GM18498 (cell line): ENCODE data around the gene KRT40.
"Not testable (repeated sequence)": the region's sequence is repeated elsewhere in the genome, so short reads cannot be mapped to it uniquely, and the experiment has no call there.

Experiments used
- ATAC-seq: cut with Tn5 transposase; IDR thresholded peaks from one replicate; pipeline ENCODE4 v1.9.1; 2021; ENCODE audit warnings: mild to moderate bottlenecking, moderate library complexity; ENCODE audit not compliant: unreplicated experiment

The KRT40 gene

GRCh38 chr17:40984226-40984625, at the start of gene KRT40:
Gene KRT40 (minus strand): TSS chr17:40984326. CDS start chr17:40984273, 53 bp downstream.
- ATAC-seq: no peak

DNA sequence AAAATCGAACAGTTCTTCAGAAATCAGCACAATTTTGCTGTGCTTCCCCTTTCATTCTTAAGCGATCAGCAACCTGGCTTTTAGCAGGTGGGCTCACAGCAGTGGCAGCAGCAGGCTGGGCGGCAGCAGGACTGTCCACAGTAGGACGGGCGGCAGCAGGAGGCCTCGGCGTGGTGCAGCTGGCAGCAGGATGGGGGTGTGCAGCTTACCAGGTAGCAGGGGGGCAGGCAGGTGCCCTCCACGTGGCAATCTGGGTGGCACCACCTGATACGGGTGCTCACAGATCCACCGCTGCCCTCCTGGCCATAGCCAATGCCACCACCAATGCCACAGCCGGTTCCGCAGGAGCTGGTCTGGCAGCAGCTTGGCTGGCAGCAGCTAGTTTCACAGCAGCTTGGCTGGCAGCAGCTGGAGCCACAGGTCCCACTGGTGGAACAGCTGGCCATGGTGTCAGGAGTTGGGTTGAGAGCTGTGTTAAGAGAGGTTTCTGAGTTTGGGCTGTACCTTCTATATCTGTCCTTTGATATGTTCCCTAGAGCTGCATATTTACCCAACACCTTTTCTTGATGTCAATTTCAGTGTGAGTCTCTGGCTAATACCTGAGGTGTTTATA, 45.6 kb upstream of the KRT40 start, which contains the start of gene KRTAP1-4:
Gene KRTAP1-4, minus strand, starts transcription at position 563 of the 613 bp plus-strand sequence. Its CDS starts 117 bp downstream, at position 446.
- ATAC-seq: no peak

- no peak for ATAC-seq
These were observed 42.8 kb upstream of the KRT40 start, which contains the start of gene KRTAP1-5 for GRCh38 chr17:41026715-41027471. Gene KRTAP1-5 (minus strand): TSS chr17:41027208. CDS start chr17:41027155, 53 bp downstream.

DNA sequence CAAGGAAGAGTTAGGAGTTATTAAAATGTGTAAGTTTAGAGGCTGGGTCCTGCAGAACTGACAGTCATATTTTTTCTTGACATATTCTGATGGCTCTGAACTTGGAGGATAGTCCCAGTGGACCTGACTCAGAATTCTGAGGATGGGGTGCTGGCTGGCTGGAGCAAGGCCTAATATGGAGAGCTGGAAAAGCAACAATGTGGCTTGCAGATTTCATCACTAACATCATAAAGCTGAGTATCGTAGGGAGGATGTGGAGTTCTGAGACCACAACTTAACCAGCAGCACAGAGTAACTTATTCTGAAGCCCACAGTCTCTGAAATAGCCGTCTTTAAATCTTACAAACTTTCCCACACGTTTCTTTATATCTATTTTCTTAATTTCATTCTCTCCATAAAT, 40.6 kb upstream of the KRT40 start:
- ATAC-seq: no peak

GRCh38 chr17:41020336-41020735, 36.2 kb upstream of the KRT40 start:
- ATAC-seq: no peak

DNA sequence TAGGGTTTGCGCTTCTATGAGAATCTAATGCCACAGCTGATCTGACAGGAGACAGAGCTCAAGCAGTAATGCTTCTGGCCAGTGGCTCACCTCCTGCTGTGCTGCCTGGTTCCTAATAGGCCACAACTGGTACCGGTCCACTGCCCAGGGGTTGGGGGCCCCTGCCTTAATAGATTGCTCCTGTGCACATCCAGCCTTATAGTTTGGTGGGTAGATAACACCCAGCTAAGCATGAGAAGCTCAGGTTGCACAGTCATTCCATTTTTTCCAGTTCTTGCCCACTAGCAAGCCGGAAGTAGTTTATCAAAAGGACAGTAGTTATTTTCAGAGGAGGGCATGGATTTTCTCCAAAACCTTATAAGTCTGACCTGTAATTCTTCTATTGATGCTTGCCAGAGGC, 35.3 kb upstream of the KRT40 start:
- no peak for ATAC-seq

DNA sequence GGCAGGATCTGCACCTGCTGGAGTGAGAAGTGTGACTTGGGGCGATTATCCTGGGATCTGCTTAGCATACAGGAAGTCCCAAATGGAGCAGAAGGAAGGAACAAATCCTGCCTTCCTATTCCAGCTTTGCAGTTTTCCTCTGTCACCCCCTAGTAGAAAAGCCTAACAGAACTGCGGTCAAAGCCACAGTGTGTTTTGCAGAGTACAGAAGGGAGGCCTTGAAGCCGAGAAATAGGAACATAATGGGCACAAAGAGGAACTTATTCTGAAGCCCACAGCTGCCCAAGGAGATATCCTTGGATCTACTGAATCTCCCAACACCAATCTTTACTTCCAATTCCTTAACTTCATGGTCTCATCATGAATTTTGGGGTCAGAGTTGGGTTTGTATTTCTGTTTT, 34.4 kb upstream of the KRT40 start:
- no peak for ATAC-seq

DNA sequence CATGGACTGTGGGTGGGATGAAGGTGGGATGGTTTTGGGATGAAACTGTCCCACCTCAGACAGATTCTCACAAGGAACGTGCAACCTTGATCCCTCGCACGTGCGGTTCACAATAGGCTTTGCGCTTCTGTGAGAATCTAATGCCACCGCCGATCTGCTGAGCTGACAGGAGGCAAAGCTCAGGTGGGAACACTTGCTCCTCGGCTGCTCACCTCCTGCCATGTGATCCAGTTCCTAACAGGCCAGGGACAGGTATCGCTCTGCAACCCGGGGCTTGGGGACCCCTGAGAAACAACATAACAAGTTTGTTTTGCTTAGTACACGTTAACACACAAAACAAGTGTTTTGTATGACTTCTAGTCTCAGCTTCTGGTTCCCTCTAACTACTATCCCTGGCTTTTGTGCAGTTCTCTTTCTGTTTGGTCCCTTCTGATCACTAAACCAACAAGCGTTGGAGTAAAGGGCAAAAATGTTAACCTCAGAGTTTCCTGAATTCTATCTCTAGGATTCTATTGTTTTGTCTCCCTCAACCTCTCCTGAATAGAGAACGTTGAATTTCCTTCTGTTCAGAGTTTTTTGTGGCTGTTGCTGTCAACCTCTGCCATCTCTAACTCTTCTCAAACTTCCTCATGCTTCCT, 32.6 kb upstream of the KRT40 start:
- ATAC-seq: no peak

GRCh38 chr17:41015454-41015853, 31.3 kb upstream of the KRT40 start:
- no peak for ATAC-seq

GRCh38 chr17:41013606-41014005, 29.5 kb upstream of the KRT40 start:
- no peak for ATAC-seq

- ATAC-seq: no peak
These were observed 29.1 kb upstream of the KRT40 start for GRCh38 chr17:41013181-41013580.

GRCh38 chr17:41012326-41013120, 28.4 kb upstream of the KRT40 start:
- no peak for ATAC-seq

- no peak for ATAC-seq
These were observed 26.3 kb upstream of the KRT40 start for GRCh38 chr17:41010441-41010840.

GRCh38 chr17:41009936-41010335, 25.8 kb upstream of the KRT40 start:
- ATAC-seq: no peak

GRCh38 chr17:41009301-41009760, 25.2 kb upstream of the KRT40 start:
- ATAC-seq: no peak

DNA sequence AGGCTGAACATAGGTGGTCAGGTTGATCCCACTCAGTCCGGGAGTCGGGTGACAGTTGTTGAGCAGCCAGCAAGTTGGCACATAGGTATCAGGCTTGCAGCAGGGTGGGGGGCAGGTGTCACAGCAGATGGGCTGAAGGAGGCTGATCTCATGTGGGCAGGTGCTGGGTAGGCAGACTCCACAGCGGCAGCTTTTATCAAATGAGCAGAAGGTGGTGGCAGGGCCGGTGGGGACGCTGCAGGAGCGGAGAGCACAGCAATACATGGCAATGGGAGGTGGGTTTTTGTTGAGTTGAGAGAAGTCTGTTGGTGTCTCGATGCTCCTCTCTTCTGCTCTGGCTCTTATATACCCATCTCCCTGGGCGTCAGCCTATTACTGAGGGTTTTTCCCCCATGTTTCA, 24.7 kb upstream of the KRT40 start, which contains the start of gene KRTAP3-1:
Gene KRTAP3-1, minus strand, starts transcription at position 318 of the 400 bp plus-strand sequence. Its CDS starts 54 bp downstream, at position 264.
- no peak for ATAC-seq

DNA sequence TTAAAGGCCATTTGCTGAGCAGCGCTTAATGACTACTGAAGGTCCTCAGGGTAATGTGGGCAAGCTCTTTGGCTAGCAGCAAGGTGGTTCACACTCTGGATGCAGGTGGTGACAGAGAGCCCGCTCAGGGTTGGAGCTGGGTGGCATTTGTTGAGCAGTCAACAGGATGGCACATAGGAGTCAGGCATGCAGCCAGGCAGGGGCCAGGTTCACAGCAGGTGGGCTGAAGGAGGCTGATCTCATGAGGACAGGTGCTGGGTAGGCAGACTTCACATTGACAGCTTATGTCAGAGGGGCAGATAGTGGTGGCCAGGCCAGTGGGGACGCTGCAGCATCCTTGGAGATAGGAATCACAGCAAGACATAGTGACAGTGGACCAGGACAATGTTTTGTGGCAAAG, 20.3 kb upstream of the KRT40 start:
- ATAC-seq: no peak

DNA sequence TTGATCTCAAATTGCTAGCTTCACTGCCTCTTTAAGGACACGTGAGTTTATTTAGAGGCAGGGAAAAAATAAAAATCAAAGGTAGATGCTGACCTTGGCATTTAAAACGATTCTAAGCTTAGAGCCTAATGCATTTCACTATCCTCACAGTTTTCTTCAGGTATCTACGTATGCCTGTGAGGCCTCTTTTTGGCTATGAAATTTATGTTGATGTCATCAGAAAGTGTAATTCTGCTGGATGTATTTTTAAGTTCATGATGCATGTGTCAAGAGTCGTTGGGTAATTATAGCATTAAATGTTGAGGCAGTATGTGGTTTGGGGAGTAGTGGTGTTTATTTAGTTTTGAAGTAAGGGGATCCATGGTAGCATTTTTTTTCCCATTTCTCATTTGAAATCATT, 19.8 kb upstream of the KRT40 start:
- ATAC-seq: no peak

DNA sequence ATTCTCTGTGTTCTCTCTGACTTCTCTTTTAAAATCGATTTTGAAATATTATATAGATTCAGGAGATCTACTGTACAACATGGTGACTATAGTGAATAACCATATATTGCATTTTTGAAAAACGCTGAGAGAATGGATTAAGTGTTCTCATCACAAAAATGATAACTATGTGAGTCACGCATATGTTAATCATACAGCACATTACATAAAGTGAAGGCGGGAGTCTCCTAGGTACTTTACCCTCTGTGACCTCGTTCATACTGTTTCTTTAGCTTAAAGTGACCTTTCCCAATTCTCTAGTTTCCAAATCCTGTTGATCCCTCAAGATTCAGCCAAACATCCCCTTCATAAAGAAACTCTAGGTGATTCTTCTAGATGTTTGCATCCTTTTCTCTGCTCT, 18.7 kb upstream of the KRT40 start:
- no peak for ATAC-seq

GRCh38 chr17:41001795-41002194, 17.7 kb upstream of the KRT40 start:
- ATAC-seq: no peak

DNA sequence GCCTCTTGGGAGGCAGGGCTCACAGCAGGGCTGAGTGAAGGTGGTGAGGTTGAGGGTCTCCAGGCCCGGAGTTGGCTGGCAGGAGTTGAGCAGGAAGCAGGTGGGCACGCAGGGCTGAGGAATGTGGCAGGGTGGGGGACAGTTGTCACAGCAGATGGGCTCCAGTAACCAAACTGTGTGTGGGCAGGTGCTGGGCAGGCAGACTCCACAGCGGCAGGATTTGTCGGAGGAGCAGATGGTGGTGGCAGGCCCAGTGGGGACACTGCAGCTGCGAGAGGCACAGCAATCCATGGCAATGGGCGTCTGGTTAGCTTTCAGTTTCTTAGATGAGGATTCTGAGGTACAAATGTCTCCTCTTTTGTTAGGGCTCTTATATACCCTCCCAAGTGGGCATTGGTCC, 15.4 kb upstream of the KRT40 start, which contains the start of gene KRTAP3-2:
Gene KRTAP3-2, minus strand, starts transcription at position 344 of the 400 bp plus-strand sequence. Its CDS starts 53 bp downstream, at position 291.
- not testable (repeated sequence) for ATAC-seq
